ENCODE data around the gene ADAMTS5. TPM values are rescaled to one million over a fixed set of nuclear protein-coding genes. Genes with fewer than 3 reads are reported as not detected.

Gene ADAMTS5
- total RNA-seq, 1 experiment from 2014 or later, result not detected

GRCh38 chr21:26962621-26963181 lies 4.2 kb downstream of the ADAMTS5 start:
- H3K9me3 ChIP-seq (ENCODE audit: insufficient read depth, low read depth), result no peaks in the 10 kb centered on the region
- H3K27ac ChIP-seq, result no peak overlapping the region
- no peak for TF ChIP-seq EZH2 (IDR thresholded peaks at IDR 0.05; ENCODE audit: low read depth)
- no peak for TF ChIP-seq CTCF (conservative IDR thresholded peaks at IDR 0.05)
- no peak for DNase-seq
- H3K9me2 ChIP-seq (ENCODE audit: insufficient read depth), result no peaks in the 10 kb centered on the region
- POLR2A ChIA-PET (ENCODE audit: unreplicated experiment), result no interaction called here
- no peaks in the 10 kb centered on the region for H3K36me3 ChIP-seq (ENCODE audit: low read depth)
- no peaks in the 10 kb centered on the region for H3F3A ChIP-seq (ENCODE audit: insufficient read depth, low read depth)
- no peaks in the 10 kb centered on the region for H4K20me1 ChIP-seq (ENCODE audit: insufficient read depth)
- no peaks in the 10 kb centered on the region for H3K27me3 ChIP-seq (ENCODE audit: insufficient read depth, low read depth)
- no peak overlapping the region for H3K4me3 ChIP-seq
- no peaks in the 10 kb centered on the region for H3K79me2 ChIP-seq (ENCODE audit: low read depth)
- H2AFZ ChIP-seq, result no peak overlapping the region
- H3K4me1 ChIP-seq (replicated peaks; ENCODE audit: insufficient read depth), result no peaks in the 10 kb centered on the region
- CTCF ChIA-PET, result no interaction called here
- no TSS peak for BruUV-seq (replicated peaks)
- intact Hi-C loops (cut with micrococcal nuclease; ENCODE audit: unreplicated experiment), result no loop called here
- H3K4me2 ChIP-seq, result no peak overlapping the region

GRCh38 chr21:26961698-26962097 lies 5.2 kb downstream of the ADAMTS5 start:
- ChIA-PET CTCF (no interaction called here), POLR2A (ENCODE audit: unreplicated experiment) (no interaction called here)
- no peaks in the 10 kb centered on the region for H3K9me3 ChIP-seq (ENCODE audit: insufficient read depth, low read depth)
- no peak overlapping the region for H3K4me3 ChIP-seq
- H3K4me1 ChIP-seq (replicated peaks; ENCODE audit: insufficient read depth), result no peaks in the 10 kb centered on the region
- no peaks in the 10 kb centered on the region for H3K9me2 ChIP-seq (ENCODE audit: insufficient read depth)
- no peaks in the 10 kb centered on the region for H3F3A ChIP-seq (ENCODE audit: insufficient read depth, low read depth)
- no peaks in the 10 kb centered on the region for H3K79me2 ChIP-seq (ENCODE audit: low read depth)
- H3K36me3 ChIP-seq (ENCODE audit: low read depth), result no peaks in the 10 kb centered on the region
- no peak overlapping the region for H3K27ac ChIP-seq
- TF ChIP-seq EZH2 (IDR thresholded peaks at IDR 0.05; ENCODE audit: low read depth), result no peak
- no peak for TF ChIP-seq CTCF (conservative IDR thresholded peaks at IDR 0.05)
- no peaks in the 10 kb centered on the region for H4K20me1 ChIP-seq (ENCODE audit: insufficient read depth)
- no peak for DNase-seq
- H3K4me2 ChIP-seq, result no peak overlapping the region
- H3K27me3 ChIP-seq (ENCODE audit: insufficient read depth, low read depth), result no peaks in the 10 kb centered on the region
- H2AFZ ChIP-seq, result no peak overlapping the region
- no TSS peak for BruUV-seq (replicated peaks)
- intact Hi-C loops (cut with micrococcal nuclease; ENCODE audit: unreplicated experiment), result no loop called here

- no peak for DNase-seq
- Histone ChIP-seq H3K4me1 (replicated peaks; ENCODE audit: insufficient read depth) (no peaks in the 10 kb centered on the region), H3K9me3 (ENCODE audit: insufficient read depth, low read depth) (no peaks in the 10 kb centered on the region), H3K27me3 (ENCODE audit: insufficient read depth, low read depth) (no peaks in the 10 kb centered on the region), H3K4me2 (no peak overlapping the region), H3K36me3 (ENCODE audit: low read depth) (no peaks in the 10 kb centered on the region), H3F3A (ENCODE audit: insufficient read depth, low read depth) (no peaks in the 10 kb centered on the region), H3K79me2 (ENCODE audit: low read depth) (no peaks in the 10 kb centered on the region), H3K27ac (no peak overlapping the region), H4K20me1 (ENCODE audit: insufficient read depth) (no peaks in the 10 kb centered on the region), H2AFZ (no peak overlapping the region), H3K9me2 (ENCODE audit: insufficient read depth) (no peaks in the 10 kb centered on the region), H3K4me3 (no peak overlapping the region)
- intact Hi-C loops (cut with micrococcal nuclease; ENCODE audit: unreplicated experiment), result no loop called here
- BruUV-seq (replicated peaks), result no TSS peak
- TF ChIP-seq CTCF (conservative IDR thresholded peaks at IDR 0.05), result no peak
- TF ChIP-seq EZH2 (IDR thresholded peaks at IDR 0.05; ENCODE audit: low read depth), result no peak
- CTCF ChIA-PET, result no interaction called here
- POLR2A ChIA-PET (ENCODE audit: unreplicated experiment), result no interaction called here
Observed at GRCh38 chr21:26958788-26959187, 8.1 kb downstream of the ADAMTS5 start.
